Measurements from ENCODE around the gene CACNA1D.

The CACNA1D gene

GRCh38 chr3:53643757-53644156 is 149.3 kb downstream of the CACNA1D start:
- H3K27ac ChIP-seq, result no peak overlapping the region
- no peaks in the 10 kb centered on the region for H3K9me3 ChIP-seq (ENCODE audit: low read depth, low read length)
- no peaks in the 10 kb centered on the region for H3K36me3 ChIP-seq (ENCODE audit: insufficient read depth, low read length)
- no peak overlapping the region for H3K4me3 ChIP-seq
- H3K9ac ChIP-seq (ENCODE audit: insufficient read length), result no peak overlapping the region
- TF ChIP-seq POLR2AphosphoS5 (IDR thresholded peaks at IDR 0.05; ENCODE audit: borderline replicate concordance, low read depth, low read length) (no peak), EZH2 (IDR thresholded peaks at IDR 0.05) (no peak), FOXP2 (optimal IDR thresholded peaks at IDR 0.05; ENCODE audit: control extremely low read depth, extremely low read length, insufficient read depth) (no peak)
- DNase-seq (ENCODE audit: low read depth, low spot score), result no peak

- H3K4me3 ChIP-seq, result no peak overlapping the region
- H3K9ac ChIP-seq (ENCODE audit: insufficient read length), result no peak overlapping the region
- no peaks in the 10 kb centered on the region for H3K9me3 ChIP-seq (ENCODE audit: low read depth, low read length)
- DNase-seq (ENCODE audit: low read depth, low spot score), result no peak
- no peak overlapping the region for H3K27ac ChIP-seq
- H3K36me3 ChIP-seq (ENCODE audit: insufficient read depth, low read length), result no peaks in the 10 kb centered on the region
- TF ChIP-seq EZH2 (IDR thresholded peaks at IDR 0.05), result no peak
- no peak for TF ChIP-seq POLR2AphosphoS5 (IDR thresholded peaks at IDR 0.05; ENCODE audit: borderline replicate concordance, low read depth, low read length)
- TF ChIP-seq FOXP2 (optimal IDR thresholded peaks at IDR 0.05; ENCODE audit: control extremely low read depth, extremely low read length, insufficient read depth), result no peak
Observed at GRCh38 chr3:53645754-53646153, 151.3 kb downstream of the CACNA1D start.

GRCh38 chr3:53646723-53647122 is 152.3 kb downstream of the CACNA1D start:
- Histone ChIP-seq H3K36me3 (ENCODE audit: insufficient read depth, low read length) (no peaks in the 10 kb centered on the region), H3K9ac (ENCODE audit: insufficient read length) (no peak overlapping the region), H3K4me3 (no peak overlapping the region), H3K9me3 (ENCODE audit: low read depth, low read length) (no peaks in the 10 kb centered on the region), H3K27ac (no peak overlapping the region)
- DNase-seq (ENCODE audit: low read depth, low spot score), result no peak
- TF ChIP-seq EZH2 (IDR thresholded peaks at IDR 0.05) (no peak), POLR2AphosphoS5 (IDR thresholded peaks at IDR 0.05; ENCODE audit: borderline replicate concordance, low read depth, low read length) (no peak), FOXP2 (optimal IDR thresholded peaks at IDR 0.05; ENCODE audit: control extremely low read depth, extremely low read length, insufficient read depth) (no peak)

- Histone ChIP-seq H3K9me3 (ENCODE audit: low read depth, low read length) (no peaks in the 10 kb centered on the region), H3K36me3 (ENCODE audit: insufficient read depth, low read length) (no peaks in the 10 kb centered on the region), H3K9ac (ENCODE audit: insufficient read length) (no peak overlapping the region), H3K4me3 (no peak overlapping the region), H3K27ac (no peak overlapping the region)
- TF ChIP-seq EZH2 (IDR thresholded peaks at IDR 0.05) (no peak), POLR2AphosphoS5 (IDR thresholded peaks at IDR 0.05; ENCODE audit: borderline replicate concordance, low read depth, low read length) (no peak), FOXP2 (optimal IDR thresholded peaks at IDR 0.05; ENCODE audit: control extremely low read depth, extremely low read length, insufficient read depth) (no peak)
- no peak for DNase-seq (ENCODE audit: low read depth, low spot score)
Observed at GRCh38 chr3:53649816-53650215, 155.4 kb downstream of the CACNA1D start.

GRCh38 chr3:53650424-53650823 is 156.0 kb downstream of the CACNA1D start:
- no peak overlapping the region for H3K4me3 ChIP-seq
- TF ChIP-seq POLR2AphosphoS5 (IDR thresholded peaks at IDR 0.05; ENCODE audit: borderline replicate concordance, low read depth, low read length), result no peak
- no peak for TF ChIP-seq FOXP2 (optimal IDR thresholded peaks at IDR 0.05; ENCODE audit: control extremely low read depth, extremely low read length, insufficient read depth)
- no peak for TF ChIP-seq EZH2 (IDR thresholded peaks at IDR 0.05)
- no peaks in the 10 kb centered on the region for H3K36me3 ChIP-seq (ENCODE audit: insufficient read depth, low read length)
- no peak for DNase-seq (ENCODE audit: low read depth, low spot score)
- H3K9me3 ChIP-seq (ENCODE audit: low read depth, low read length), result no peaks in the 10 kb centered on the region
- no peak overlapping the region for H3K27ac ChIP-seq
- H3K9ac ChIP-seq (ENCODE audit: insufficient read length), result no peak overlapping the region

- DNase-seq (ENCODE audit: low read depth, low spot score), result no peak
- no peak overlapping the region for H3K9ac ChIP-seq (ENCODE audit: insufficient read length)
- TF ChIP-seq EZH2 (IDR thresholded peaks at IDR 0.05) (no peak), FOXP2 (optimal IDR thresholded peaks at IDR 0.05; ENCODE audit: control extremely low read depth, extremely low read length, insufficient read depth) (no peak), POLR2AphosphoS5 (IDR thresholded peaks at IDR 0.05; ENCODE audit: borderline replicate concordance, low read depth, low read length) (no peak)
Observed at GRCh38 chr3:53650928-53651661, 156.7 kb downstream of the CACNA1D start.

GRCh38 chr3:53651927-53652326 is 157.5 kb downstream of the CACNA1D start:
- Histone ChIP-seq H3K36me3 (ENCODE audit: insufficient read depth, low read length) (no peaks in the 10 kb centered on the region), H3K9ac (ENCODE audit: insufficient read length) (no peak overlapping the region), H3K4me3 (no peak overlapping the region), H3K27ac (no peak overlapping the region), H3K9me3 (ENCODE audit: low read depth, low read length) (no peaks in the 10 kb centered on the region)
- no peak for TF ChIP-seq FOXP2 (optimal IDR thresholded peaks at IDR 0.05; ENCODE audit: control extremely low read depth, extremely low read length, insufficient read depth)
- TF ChIP-seq EZH2 (IDR thresholded peaks at IDR 0.05), result no peak
- no peak for TF ChIP-seq POLR2AphosphoS5 (IDR thresholded peaks at IDR 0.05; ENCODE audit: borderline replicate concordance, low read depth, low read length)
- DNase-seq (ENCODE audit: low read depth, low spot score), result no peak

More at GRCh38 chr3:53650928-53651661, 156.7 kb downstream of the CACNA1D start:
- H3K4me3 ChIP-seq, result no peak overlapping the region
- H3K27ac ChIP-seq, result no peak overlapping the region
- no peaks in the 10 kb centered on the region for H3K36me3 ChIP-seq (ENCODE audit: insufficient read depth, low read length)
- H3K9me3 ChIP-seq (ENCODE audit: low read depth, low read length), result no peaks in the 10 kb centered on the region

GRCh38 chr3:53657651-53658050 is 163.2 kb downstream of the CACNA1D start:
- H3K36me3 ChIP-seq (ENCODE audit: insufficient read depth, low read length), result no peaks in the 10 kb centered on the region
- TF ChIP-seq EZH2 (IDR thresholded peaks at IDR 0.05) (no peak), POLR2AphosphoS5 (IDR thresholded peaks at IDR 0.05; ENCODE audit: borderline replicate concordance, low read depth, low read length) (no peak), FOXP2 (optimal IDR thresholded peaks at IDR 0.05; ENCODE audit: control extremely low read depth, extremely low read length, insufficient read depth) (no peak)
- no peak overlapping the region for H3K4me3 ChIP-seq
- no peak overlapping the region for H3K9ac ChIP-seq (ENCODE audit: insufficient read length)
- no peaks in the 10 kb centered on the region for H3K9me3 ChIP-seq (ENCODE audit: low read depth, low read length)
- H3K27ac ChIP-seq, result no peak overlapping the region
- DNase-seq (ENCODE audit: low read depth, low spot score), result no peak
